Measurements from ENCODE around the gene RAPGEF6.

DNA sequence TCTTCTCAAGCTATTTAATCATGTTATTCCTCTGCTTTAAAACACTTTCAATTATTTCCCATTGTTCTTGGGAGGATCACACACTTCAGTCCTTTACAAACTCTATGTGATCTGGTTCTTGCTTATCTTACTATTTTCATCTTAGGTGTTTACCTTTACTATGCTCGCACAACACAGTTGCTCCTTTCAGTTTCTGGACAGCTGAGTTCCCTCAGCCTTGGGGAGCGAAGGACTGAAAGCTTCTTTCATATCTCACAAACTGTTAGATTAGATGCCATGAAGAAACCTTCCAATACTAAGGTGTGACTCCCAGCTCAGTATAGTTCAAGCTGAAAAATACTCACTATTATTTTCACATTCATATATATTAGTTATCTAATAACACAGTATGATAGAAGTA, 253.3 kb downstream of the RAPGEF6 start:
- TF ChIP-seq, protein P1, sequence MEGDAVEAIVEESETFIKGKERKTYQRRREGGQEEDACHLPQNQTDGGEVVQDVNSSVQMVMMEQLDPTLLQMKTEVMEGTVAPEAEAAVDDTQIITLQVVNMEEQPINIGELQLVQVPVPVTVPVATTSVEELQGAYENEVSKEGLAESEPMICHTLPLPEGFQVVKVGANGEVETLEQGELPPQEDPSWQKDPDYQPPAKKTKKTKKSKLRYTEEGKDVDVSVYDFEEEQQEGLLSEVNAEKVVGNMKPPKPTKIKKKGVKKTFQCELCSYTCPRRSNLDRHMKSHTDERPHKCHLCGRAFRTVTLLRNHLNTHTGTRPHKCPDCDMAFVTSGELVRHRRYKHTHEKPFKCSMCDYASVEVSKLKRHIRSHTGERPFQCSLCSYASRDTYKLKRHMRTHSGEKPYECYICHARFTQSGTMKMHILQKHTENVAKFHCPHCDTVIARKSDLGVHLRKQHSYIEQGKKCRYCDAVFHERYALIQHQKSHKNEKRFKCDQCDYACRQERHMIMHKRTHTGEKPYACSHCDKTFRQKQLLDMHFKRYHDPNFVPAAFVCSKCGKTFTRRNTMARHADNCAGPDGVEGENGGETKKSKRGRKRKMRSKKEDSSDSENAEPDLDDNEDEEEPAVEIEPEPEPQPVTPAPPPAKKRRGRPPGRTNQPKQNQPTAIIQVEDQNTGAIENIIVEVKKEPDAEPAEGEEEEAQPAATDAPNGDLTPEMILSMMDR (IDR thresholded peaks at IDR 0.05): no peak
- no peak for TF ChIP-seq POLR2A (IDR thresholded peaks at IDR 0.05)
